Esophagus squamous epithelium (tissue), 5 donors: ENCODE data around the gene EEF1A2. TPM values are rescaled to one million over a fixed set of nuclear protein-coding genes. Genes with fewer than 3 reads are reported as not detected.

ENCODE experiments used
- DNase-seq: peaks from one replicate; lab custom pipeline; 2025; lab: John Stamatoyannopoulos, UW
- H3K27ac ChIP-seq, 4 donors: fragments of 200-600 bp; sonication (generic); one replicate each; pipeline ENCODE4 v1.5.1; 2016 to 2019; ENCODE audit warnings: mild to moderate bottlenecking in 1 of 4
- H3K27me3 ChIP-seq, 4 donors: fragments of 200-600 bp; sonication (generic); 1 replicate in 3 of 4; 2 replicates in 1 of 4; pipeline versions ENCODE4 v1.5.1 to v1.6.0; 2017 to 2021; ENCODE audit warnings: antibody characterized with exemption in 1 of 4
- H3K36me3 ChIP-seq, 3 donors: fragments of 200-600 bp; sonication (generic); one replicate each; pipeline ENCODE4 v1.5.1; 2016 to 2019
- H3K4me1 ChIP-seq, 3 donors: fragments of 200-600 bp; sonication (generic); one replicate each; pipeline ENCODE4 v1.5.1; 2017 to 2019
- H3K4me3 ChIP-seq, 4 donors: fragments of 200-600 bp; sonication (generic); 1 replicate in 3 of 4; 2 replicates in 1 of 4; pipeline ENCODE4 v1.5.1; 2016 to 2019; ENCODE audit warnings: mild to moderate bottlenecking in 2 of 4, moderate library complexity in 1 of 4
- H3K9me3 ChIP-seq, 3 donors: fragments of 200-600 bp; sonication (generic); one replicate each; pipeline ENCODE4 v1.5.1; 2016 to 2019
- POLR2A ChIP-seq, 4 donors: fragments of 450-650 bp; IDR thresholded peaks; one replicate each; pipeline ENCODE4 v1.6.1; 2017; ENCODE audit warnings: antibody characterized with exemption in 4 of 4, mild to moderate bottlenecking in 4 of 4, moderate library complexity in 3 of 4
- WGBS, 2 donors: methylation state at CpG; one replicate each; pipeline ENCODE4 v1.1.5; 2018; 5-methylcytosine and 5-hydroxymethylcytosine counted together
- intact Hi-C: fragments of 100-400 bp; cut with DNase I; formaldehyde crosslinking; loops from one replicate; pipeline ENCODE4 v1.15.0; 2022
- total RNA-seq, 4 donors: library from RNA; depleted of rRNA; stranded (reverse); fragments of >200 nt; gene quantifications; one replicate each; pipeline ENCODE4 v1.1.0, GENCODE V29; 2016
- TF ChIP-seq, protein P1 (sequence below), 6 experiments: fragments of 450-650 bp in 4 of 6; fragments of 200-600 bp in 2 of 6; sonication (generic) in 2 of 6; IDR thresholded peaks; one replicate each; pipeline ENCODE4 v1.5.1; 2016 to 2019; ENCODE audit warnings: antibody characterized with exemption in 6 of 6, mild to moderate bottlenecking in 4 of 6, moderate library complexity in 4 of 6
- donor health status: DM: yes; HTN: yes; CAD: no.

Gene EEF1A2
- total RNA-seq, 4 donors from 2014 or later: 0.44 to 3.1 (median 1.9) TPM

DNA sequence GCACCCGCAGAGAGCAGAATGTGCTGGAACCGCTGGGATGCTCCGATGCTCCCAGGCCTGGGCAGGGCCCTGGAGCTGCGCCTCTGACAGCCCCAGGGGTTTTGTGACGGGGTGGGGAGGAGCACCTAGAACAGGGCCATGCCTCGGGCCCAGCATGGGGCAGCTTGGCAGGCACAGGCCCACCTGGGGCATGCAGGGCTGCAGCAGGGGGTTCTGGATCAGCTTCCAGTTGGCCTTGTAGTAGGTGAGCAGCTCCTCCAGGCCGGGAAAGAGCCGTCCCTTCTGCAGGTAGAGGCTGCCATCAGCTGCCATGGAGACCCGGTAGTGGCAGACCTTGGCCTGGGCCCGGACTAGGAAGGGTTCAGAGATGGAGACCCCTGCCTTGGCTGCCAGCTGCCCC is 44.2 kb upstream of the EEF1A2 start:
- Histone ChIP-seq H3K9me3 (no peaks in the 10 kb centered on the region), H3K27me3 (peaks cover 0 to 87% (median 0%) of the 10 kb centered on the region in 4 donors), H3K36me3 (no peaks in the 10 kb centered on the region), H3K27ac (no peak overlapping the region), H3K4me3 (no peak overlapping the region), H3K4me1 (peaks cover 9 to 73% (median 24%) of the 10 kb centered on the region in 3 donors)
- intact Hi-C loops: no loop called here
- no peak for TF ChIP-seq POLR2A (IDR thresholded peaks at IDR 0.05)
- DNase-seq: no peak
- WGBS, 2 donors: 60% methylated on average over 1 of the region's 10 CpGs; no CpG with 5 or more reads in 1 of the 2 donors

- 33 to 48% methylated on average over 1 to 7 of the region's 10 CpGs for WGBS, 2 donors
- DNase-seq: no peak
- no peaks in the 10 kb centered on the region for H3K36me3 ChIP-seq
- peaks cover 10 to 73% (median 28%) of the 10 kb centered on the region in 3 donors for H3K4me1 ChIP-seq
- peak overlapping the region in 3 of 4 donors; percentile 5 to 39 (median 37) for H3K27ac ChIP-seq
- H3K4me3 ChIP-seq: peak overlapping the region in 1 of 4 donors; percentile 29
- TF ChIP-seq, protein P1, sequence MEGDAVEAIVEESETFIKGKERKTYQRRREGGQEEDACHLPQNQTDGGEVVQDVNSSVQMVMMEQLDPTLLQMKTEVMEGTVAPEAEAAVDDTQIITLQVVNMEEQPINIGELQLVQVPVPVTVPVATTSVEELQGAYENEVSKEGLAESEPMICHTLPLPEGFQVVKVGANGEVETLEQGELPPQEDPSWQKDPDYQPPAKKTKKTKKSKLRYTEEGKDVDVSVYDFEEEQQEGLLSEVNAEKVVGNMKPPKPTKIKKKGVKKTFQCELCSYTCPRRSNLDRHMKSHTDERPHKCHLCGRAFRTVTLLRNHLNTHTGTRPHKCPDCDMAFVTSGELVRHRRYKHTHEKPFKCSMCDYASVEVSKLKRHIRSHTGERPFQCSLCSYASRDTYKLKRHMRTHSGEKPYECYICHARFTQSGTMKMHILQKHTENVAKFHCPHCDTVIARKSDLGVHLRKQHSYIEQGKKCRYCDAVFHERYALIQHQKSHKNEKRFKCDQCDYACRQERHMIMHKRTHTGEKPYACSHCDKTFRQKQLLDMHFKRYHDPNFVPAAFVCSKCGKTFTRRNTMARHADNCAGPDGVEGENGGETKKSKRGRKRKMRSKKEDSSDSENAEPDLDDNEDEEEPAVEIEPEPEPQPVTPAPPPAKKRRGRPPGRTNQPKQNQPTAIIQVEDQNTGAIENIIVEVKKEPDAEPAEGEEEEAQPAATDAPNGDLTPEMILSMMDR (IDR thresholded peaks at IDR 0.05): no peak
- no peak for TF ChIP-seq POLR2A (IDR thresholded peaks at IDR 0.05)
- peaks cover 0 to 82% (median 0%) of the 10 kb centered on the region in 4 donors for H3K27me3 ChIP-seq
- no peaks in the 10 kb centered on the region for H3K9me3 ChIP-seq
- intact Hi-C loops: no loop called here
Observed at GRCh38 chr20:63542696-63543095, 43.8 kb upstream of the EEF1A2 start.

- TF ChIP-seq, protein P1 (IDR thresholded peaks at IDR 0.05): no peak
- peak in 1 of 4 donors; percentile 41 for TF ChIP-seq POLR2A (IDR thresholded peaks at IDR 0.05)
- no peaks in the 10 kb centered on the region for H3K36me3 ChIP-seq
- H3K9me3 ChIP-seq: no peaks in the 10 kb centered on the region
- no peak for DNase-seq
- H3K27ac ChIP-seq: peak overlapping the region in 3 of 4 donors; percentile 5 to 39 (median 37)
- H3K4me1 ChIP-seq: peaks cover 14 to 74% (median 33%) of the 10 kb centered on the region in 3 donors
- H3K4me3 ChIP-seq: peak overlapping the region in 1 of 4 donors; percentile 29
- peaks cover 0 to 82% (median 0%) of the 10 kb centered on the region in 4 donors for H3K27me3 ChIP-seq
- intact Hi-C loops: no loop called here
- 73 to 74% methylated on average over 6 to 10 of the region's 36 CpGs for WGBS, 2 donors
Observed at GRCh38 chr20:63542031-63542559, 43.2 kb upstream of the EEF1A2 start.

DNA sequence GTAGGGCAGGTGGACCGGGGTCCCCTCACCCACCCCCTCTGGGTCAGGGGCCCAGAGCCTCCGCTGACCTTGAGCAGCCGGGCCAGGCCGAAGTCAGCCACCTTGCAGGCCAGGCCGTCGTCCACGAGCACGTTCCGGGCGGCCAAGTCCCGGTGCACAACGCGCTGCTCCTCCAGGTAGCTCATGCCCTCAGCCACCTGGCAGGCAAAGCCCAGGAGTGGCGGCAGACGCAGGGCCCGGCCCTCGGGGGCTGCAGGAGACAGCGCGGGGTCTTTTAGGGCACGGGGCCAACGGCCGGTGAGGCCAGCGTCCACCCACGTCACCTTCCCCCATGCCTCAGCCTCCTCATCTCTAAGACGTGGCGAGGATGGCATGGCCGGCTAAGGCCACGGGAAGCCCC is 42.5 kb upstream of the EEF1A2 start:
- no peak for DNase-seq
- TF ChIP-seq POLR2A (IDR thresholded peaks at IDR 0.05): no peak
- TF ChIP-seq, protein P1 (IDR thresholded peaks at IDR 0.05): no peak
- intact Hi-C loops: no loop called here
- Histone ChIP-seq H3K4me3 (no peak overlapping the region), H3K27ac (no peak overlapping the region), H3K4me1 (peaks cover 14 to 81% (median 33%) of the 10 kb centered on the region in 3 donors), H3K36me3 (no peaks in the 10 kb centered on the region), H3K9me3 (no peaks in the 10 kb centered on the region), H3K27me3 (peaks cover 0 to 82% (median 0%) of the 10 kb centered on the region in 4 donors)
- WGBS, 2 donors: 83% methylated on average over 10 of the region's 28 CpGs; no CpG with 5 or more reads in 1 of the 2 donors

DNA sequence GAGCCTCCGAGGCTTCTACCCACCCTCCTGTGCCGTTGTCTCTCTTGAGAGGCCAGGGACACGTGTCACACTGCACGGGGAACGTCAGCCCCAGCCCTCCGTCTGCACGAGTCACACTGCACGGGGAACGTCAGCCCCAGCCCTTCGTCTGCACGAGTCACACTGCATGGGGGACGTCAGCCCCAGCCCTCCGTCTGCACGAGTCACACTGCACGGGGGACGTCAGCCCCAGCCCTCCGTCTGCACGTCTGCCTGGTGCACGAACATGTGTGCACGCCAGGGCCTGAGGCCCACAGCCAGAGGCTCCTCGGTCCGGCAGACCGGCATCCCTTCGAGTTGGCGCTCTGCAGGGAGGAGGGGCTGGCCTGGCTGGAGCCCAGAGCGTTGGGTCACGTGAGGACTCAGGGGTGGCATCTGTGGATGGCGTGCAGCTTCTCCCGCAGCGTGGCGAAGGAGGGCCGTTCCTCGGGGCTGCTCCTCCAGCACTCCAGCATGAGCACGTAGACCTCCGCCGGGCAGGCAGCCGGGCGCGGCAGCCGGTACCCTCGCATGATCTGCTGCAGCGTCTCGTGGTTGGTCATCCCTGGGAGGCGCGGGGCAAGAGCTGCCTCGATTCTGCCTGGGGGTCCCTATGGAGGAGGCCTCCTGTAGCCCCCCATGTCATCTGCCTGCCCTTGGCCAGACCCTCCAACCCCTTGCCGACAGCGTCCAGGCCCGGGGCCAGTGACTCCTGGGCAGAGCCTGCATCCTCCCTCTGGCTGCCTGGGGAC is 41.7 kb upstream of the EEF1A2 start:
- H3K4me1 ChIP-seq: peaks cover 14 to 81% (median 33%) of the 10 kb centered on the region in 3 donors
- H3K27me3 ChIP-seq: peaks cover 0 to 78% (median 0%) of the 10 kb centered on the region in 4 donors
- DNase-seq: no peak
- intact Hi-C loops: no loop called here
- TF ChIP-seq, protein P1 (IDR thresholded peaks at IDR 0.05): no peak
- TF ChIP-seq POLR2A (IDR thresholded peaks at IDR 0.05): no peak
- no peaks in the 10 kb centered on the region for H3K9me3 ChIP-seq
- 55% methylated on average over 2 of the region's 49 CpGs; no CpG with 5 or more reads in 1 of the 2 donors for WGBS, 2 donors
- H3K4me3 ChIP-seq: no peak overlapping the region
- no peak overlapping the region for H3K27ac ChIP-seq
- H3K36me3 ChIP-seq: no peaks in the 10 kb centered on the region
